Right lobe of liver (tissue), 6 donors: ENCODE data around the gene NNMT. TPM values are rescaled to one million over a fixed set of nuclear protein-coding genes. Genes with fewer than 3 reads are reported as not detected.

Experiments used
- ATAC-seq, 4 donors: fragments of 200-7000 bp; cut with Tn5 transposase; one replicate each; pipeline ENCODE4 v1.9.1; 2020; ENCODE audit warnings: mild to moderate bottlenecking in 4 of 4, moderate library complexity in 4 of 4
- DNase-seq, 3 donors: peaks; one replicate each; pipeline ENCODE4 v3.0.0-alpha.2; 2020
- H3K27ac ChIP-seq, 3 donors: fragments of 200-600 bp; one replicate each; pipeline ENCODE4 v1.8.0; 2022
- H3K27me3 ChIP-seq, 2 donors: fragments of 200-600 bp; one replicate each; pipeline ENCODE4 v1.8.0; 2022
- H3K36me3 ChIP-seq, 4 donors: fragments of 200-600 bp; sonication (generic) in 1 of 4; one replicate each; pipeline versions ENCODE4 v1.5.1 to v1.8.0; 2017 to 2022; ENCODE audit warnings: control low read depth in 1 of 4
- H3K4me1 ChIP-seq, 4 donors: fragments of 200-600 bp; sonication (generic) in 1 of 4; one replicate each; pipeline versions ENCODE4 v1.5.1 to v1.8.0; 2017 to 2022; ENCODE audit warnings: control low read depth in 1 of 4
- H3K4me3 ChIP-seq, 3 donors: fragments of 200-600 bp; one replicate each; pipeline ENCODE4 v1.8.0; 2022
- H3K9me3 ChIP-seq, 4 donors: fragments of 200-600 bp; sonication (generic) in 1 of 4; one replicate each; pipeline versions ENCODE4 v1.5.1 to v1.8.0; 2017 to 2022; ENCODE audit warnings: control low read depth in 1 of 4
- POLR2A ChIP-seq: fragments of 450-650 bp; IDR thresholded peaks from one replicate; pipeline ENCODE4 v1.6.1; 2017; ENCODE audit warnings: antibody characterized with exemption, mild to moderate bottlenecking
- WGBS: methylation state at CpG from one replicate; pipeline ENCODE4 v1.1.6; 2018; ENCODE audit warnings: low coverage, low lambda C conversion rate; ENCODE audit not compliant: insufficient coverage; ENCODE audit errors: missing lambda C conversion rate; 5-methylcytosine and 5-hydroxymethylcytosine counted together
- intact Hi-C, 2 donors: fragments of 100-400 bp; cut with DNase I; formaldehyde crosslinking; loops; one replicate each; pipeline versions ENCODE4 v1.11.2 to v1.14.1; 2022
- total RNA-seq, 6 experiments: library from RNA; depleted of rRNA in 2 of 6; stranded (reverse); fragments of >200 nt in 2 of 6; fragmentation: NEBNext Ultra II Directional in 3 of 6; extraction: Animal tissue kit (Norgen Biotek cat#: 25700) in 3 of 6; gene quantifications; one replicate each; pipeline versions ENCODE4 v1.1.0 to v1.2.4, GENCODE V29; 2016 to 2023
- TF ChIP-seq, protein P1 (sequence below), 4 donors: fragments of 200-600 bp in 3 of 4; fragments of 450-650 bp in 1 of 4; IDR thresholded peaks; one replicate each; pipeline versions ENCODE4 v1.5.1 to v1.8.0; 2016 to 2022; ENCODE audit warnings: antibody characterized with exemption in 4 of 4, mild to moderate bottlenecking in 2 of 4
- donor health status: DM: no; HTN: yes; CAD: no.
- donor health status: DM: no; HTN: no; CAD: no.
- donor health status: DM: no; HTN: no; CAD: no.
- donor health status: DM: no; HTN: yes; CAD: no.
- donor health status: DM: no; HTN: yes; CAD: no.

Gene NNMT
- total RNA-seq, 6 experiments from 2014 or later: 634 to 3,368 (median 2,270) TPM

DNA sequence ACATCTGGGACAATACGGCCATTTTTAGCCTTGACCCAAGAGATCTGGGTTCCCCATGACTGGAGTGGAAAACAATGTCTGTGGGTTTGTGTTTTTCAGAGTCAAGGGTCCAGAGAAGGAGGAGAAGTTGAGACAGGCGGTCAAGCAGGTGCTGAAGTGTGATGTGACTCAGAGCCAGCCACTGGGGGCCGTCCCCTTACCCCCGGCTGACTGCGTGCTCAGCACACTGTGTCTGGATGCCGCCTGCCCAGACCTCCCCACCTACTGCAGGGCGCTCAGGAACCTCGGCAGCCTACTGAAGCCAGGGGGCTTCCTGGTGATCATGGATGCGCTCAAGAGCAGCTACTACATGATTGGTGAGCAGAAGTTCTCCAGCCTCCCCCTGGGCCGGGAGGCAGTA is 15.7 kb downstream of the NNMT start:
- Histone ChIP-seq H3K4me3 (no peak overlapping the region), H3K27ac (peak overlapping the region in 1 of 3 donors; percentile 54), H3K4me1 (peaks cover 0 to 83% (median 26%) of the 10 kb centered on the region in 4 donors), H3K9me3 (no peaks in the 10 kb centered on the region), H3K36me3 (peaks cover 6 to 41% (median 23%) of the 10 kb centered on the region in 4 donors), H3K27me3 (no peaks in the 10 kb centered on the region)
- intact Hi-C loops: no loop called here
- 93% methylated on average over 5 of the region's 10 CpGs for WGBS
- ATAC-seq (peak in 1 of 4 donors; percentile 2), DNase-seq (no peak)
- TF ChIP-seq POLR2A: no peak
- TF ChIP-seq, protein P1, sequence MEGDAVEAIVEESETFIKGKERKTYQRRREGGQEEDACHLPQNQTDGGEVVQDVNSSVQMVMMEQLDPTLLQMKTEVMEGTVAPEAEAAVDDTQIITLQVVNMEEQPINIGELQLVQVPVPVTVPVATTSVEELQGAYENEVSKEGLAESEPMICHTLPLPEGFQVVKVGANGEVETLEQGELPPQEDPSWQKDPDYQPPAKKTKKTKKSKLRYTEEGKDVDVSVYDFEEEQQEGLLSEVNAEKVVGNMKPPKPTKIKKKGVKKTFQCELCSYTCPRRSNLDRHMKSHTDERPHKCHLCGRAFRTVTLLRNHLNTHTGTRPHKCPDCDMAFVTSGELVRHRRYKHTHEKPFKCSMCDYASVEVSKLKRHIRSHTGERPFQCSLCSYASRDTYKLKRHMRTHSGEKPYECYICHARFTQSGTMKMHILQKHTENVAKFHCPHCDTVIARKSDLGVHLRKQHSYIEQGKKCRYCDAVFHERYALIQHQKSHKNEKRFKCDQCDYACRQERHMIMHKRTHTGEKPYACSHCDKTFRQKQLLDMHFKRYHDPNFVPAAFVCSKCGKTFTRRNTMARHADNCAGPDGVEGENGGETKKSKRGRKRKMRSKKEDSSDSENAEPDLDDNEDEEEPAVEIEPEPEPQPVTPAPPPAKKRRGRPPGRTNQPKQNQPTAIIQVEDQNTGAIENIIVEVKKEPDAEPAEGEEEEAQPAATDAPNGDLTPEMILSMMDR (IDR thresholded peaks at IDR 0.05): no peak

DNA sequence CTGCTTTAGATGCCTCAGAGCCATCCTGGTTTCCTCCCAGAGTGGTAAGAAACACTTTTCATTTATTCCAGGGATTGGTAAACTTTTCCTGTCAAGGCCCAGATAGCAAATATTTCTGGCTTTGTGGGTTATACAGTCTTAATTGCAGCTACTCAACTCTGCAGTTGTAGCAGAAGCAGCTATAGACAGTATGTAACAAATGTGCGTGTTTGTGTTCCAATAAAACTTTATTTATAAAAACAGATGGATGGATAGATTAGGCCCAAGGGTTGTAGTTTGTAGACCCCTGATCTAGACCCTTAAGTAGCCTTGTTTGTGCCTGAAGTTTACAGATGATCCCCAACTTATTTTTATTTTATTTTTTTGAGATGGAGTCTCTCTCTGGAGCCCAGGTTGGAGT is 17.9 kb downstream of the NNMT start:
- TF ChIP-seq POLR2A: no peak
- TF ChIP-seq, protein P1 (IDR thresholded peaks at IDR 0.05): no peak
- H3K27ac ChIP-seq: peak overlapping the region in 1 of 3 donors; percentile 52
- H3K36me3 ChIP-seq: peaks cover 6 to 41% (median 23%) of the 10 kb centered on the region in 4 donors
- no peak overlapping the region for H3K4me3 ChIP-seq
- no peak for DNase-seq
- no peaks in the 10 kb centered on the region for H3K27me3 ChIP-seq
- no peaks in the 10 kb centered on the region for H3K9me3 ChIP-seq
- H3K4me1 ChIP-seq: peaks cover 0 to 66% (median 22%) of the 10 kb centered on the region in 4 donors
- WGBS: 89% methylated on average over 1 of the region's 1 CpG
- intact Hi-C loops: no loop called here
- ATAC-seq: no peak

DNA sequence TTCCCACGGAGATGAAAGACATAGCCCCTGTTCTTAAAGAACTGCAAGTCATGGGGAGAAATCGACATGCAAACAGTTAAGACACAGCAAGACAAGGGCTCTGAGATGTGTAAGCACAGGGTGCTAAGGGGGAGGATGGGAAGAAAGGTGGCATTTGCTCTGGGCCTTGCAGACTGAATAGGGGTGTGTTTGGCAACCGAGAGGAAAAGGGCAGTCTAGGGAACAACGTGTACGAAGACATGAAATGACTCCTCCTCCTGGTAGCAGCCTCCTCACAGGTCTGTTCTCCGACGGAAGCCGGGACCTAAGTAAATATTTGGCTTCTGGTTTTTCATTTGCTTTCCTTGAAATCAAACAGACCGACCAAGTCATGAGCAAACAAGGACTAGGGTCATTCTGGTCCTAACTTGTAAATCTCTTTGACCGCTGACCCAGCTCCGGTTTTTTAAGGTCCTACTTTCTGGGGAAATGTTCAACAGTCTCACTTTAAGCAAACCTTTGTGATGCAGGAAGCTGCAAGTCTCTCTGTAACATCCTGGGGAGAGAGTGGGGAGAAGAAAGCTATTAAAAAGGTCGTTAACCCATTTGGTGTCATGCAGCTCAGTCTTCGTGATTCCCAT is 19.7 kb downstream of the NNMT start:
- peaks cover 0 to 49% (median 14%) of the 10 kb centered on the region in 4 donors for H3K4me1 ChIP-seq
- H3K9me3 ChIP-seq: no peaks in the 10 kb centered on the region
- 9% methylated on average over 10 of the region's 13 CpGs for WGBS
- intact Hi-C loops: no loop called here
- H3K36me3 ChIP-seq: peaks cover 6 to 32% (median 22%) of the 10 kb centered on the region in 4 donors
- no peak overlapping the region for H3K4me3 ChIP-seq
- peak; percentile 42 for TF ChIP-seq POLR2A
- TF ChIP-seq, protein P1 (IDR thresholded peaks at IDR 0.05): no peak
- DNase-seq (peak in 2 of 3 donors; percentile 64 to 80), ATAC-seq (peak; percentile 27 to 78 (median 72))
- H3K27ac ChIP-seq: peak overlapping the region in 2 of 3 donors; percentile 32 to 52
- no peaks in the 10 kb centered on the region for H3K27me3 ChIP-seq

DNA sequence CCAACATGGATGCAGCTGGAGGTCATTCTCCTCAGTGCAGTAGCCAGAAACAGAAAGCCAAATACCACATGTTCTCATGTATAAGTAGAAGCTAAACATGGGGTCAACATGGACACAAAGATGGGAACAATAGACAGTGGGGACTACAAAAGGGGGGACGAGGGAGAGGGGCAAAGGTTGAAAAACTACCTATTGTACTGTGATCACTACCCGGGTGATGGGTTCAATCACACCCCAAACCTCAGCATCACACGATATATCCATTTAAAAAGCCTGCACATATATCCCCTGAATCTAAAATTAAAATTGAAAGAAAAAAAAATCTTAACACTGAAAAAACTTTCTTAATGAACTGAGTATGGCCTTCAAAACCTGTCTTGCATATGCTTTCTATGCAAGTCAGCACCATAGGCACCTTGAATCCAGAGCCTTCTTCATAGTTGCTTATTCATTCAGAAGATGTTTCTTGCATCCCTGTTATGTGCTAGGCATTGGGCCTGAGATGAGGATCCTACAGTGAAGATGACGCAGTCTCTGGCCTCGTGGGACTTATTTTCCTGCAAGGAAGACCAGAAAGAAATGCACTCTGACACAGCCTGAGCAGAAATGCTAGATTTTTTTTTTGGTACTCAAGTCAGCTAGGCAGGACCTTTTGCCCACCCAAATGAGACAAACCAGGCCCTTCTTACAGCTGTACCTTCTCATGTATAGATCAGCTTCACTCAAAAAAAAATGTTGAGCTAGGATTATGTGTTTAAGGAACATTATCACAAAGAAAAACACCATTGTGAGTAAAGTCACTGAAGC is 21.0 kb downstream of the NNMT start:
- intact Hi-C loops: no loop called here
- peak overlapping the region in 1 of 3 donors; percentile 47 for H3K27ac ChIP-seq
- no peak overlapping the region for H3K4me3 ChIP-seq
- TF ChIP-seq POLR2A: no peak
- TF ChIP-seq, protein P1 (IDR thresholded peaks at IDR 0.05): no peak
- H3K4me1 ChIP-seq: peaks cover 0 to 35% (median 9%) of the 10 kb centered on the region in 4 donors
- ATAC-seq (peak in 1 of 4 donors; percentile 12), DNase-seq (no peak)
- 69% methylated on average over 5 of the region's 5 CpGs for WGBS
- no peaks in the 10 kb centered on the region for H3K9me3 ChIP-seq
- no peaks in the 10 kb centered on the region for H3K27me3 ChIP-seq
- H3K36me3 ChIP-seq: peaks cover 3 to 21% (median 15%) of the 10 kb centered on the region in 4 donors
